Immature natural killer cell (primary cell): ENCODE results near the gene MAGEA11. TPM values are rescaled to one million over a fixed set of nuclear protein-coding genes. Genes with fewer than 3 reads are reported as not detected.
"Not testable (repeated sequence)": the region's sequence is repeated elsewhere in the genome, so short reads cannot be mapped to it uniquely, and the experiment has no call there.

Experiments
- DNase-seq, 3 donors: peaks; one replicate each; pipeline ENCODE4 v3.0.0; 2022; ENCODE audit warnings: mixed read lengths in 1 of 3
- H3K27ac Mint-ChIP-seq, 6 donors: one replicate each; pipeline ENCODE4 v1.8.0; 2020; ENCODE audit warnings: mixed read lengths in 6 of 6, mild to moderate bottlenecking in 5 of 6, inconsistent platforms in 4 of 6, moderate library complexity in 3 of 6
- H3K27me3 Mint-ChIP-seq, 3 donors: one replicate each; pipeline ENCODE4 v1.8.0; 2020 to 2021; ENCODE audit warnings: low read depth in 3 of 3, mild to moderate bottlenecking in 3 of 3, mixed read lengths in 3 of 3, moderate library complexity in 3 of 3, inconsistent platforms in 1 of 3
- H3K36me3 Mint-ChIP-seq, 3 donors: one replicate each; pipeline ENCODE4 v1.8.0; 2020; ENCODE audit warnings: mixed read lengths in 3 of 3, inconsistent platforms in 2 of 3, mild to moderate bottlenecking in 2 of 3
- H3K4me1 Mint-ChIP-seq, 2 donors: one replicate each; pipeline ENCODE4 v1.8.0; 2020; ENCODE audit warnings: inconsistent platforms in 2 of 2, mild to moderate bottlenecking in 2 of 2, mixed read lengths in 2 of 2, moderate library complexity in 1 of 2
- H3K4me3 Mint-ChIP-seq, 5 donors: one replicate each; pipeline ENCODE4 v1.8.0; 2020; ENCODE audit warnings: mild to moderate bottlenecking in 5 of 5, mixed read lengths in 5 of 5, inconsistent platforms in 3 of 5, moderate library complexity in 3 of 5
- H3K9me3 Mint-ChIP-seq, 6 donors: one replicate each; pipeline ENCODE4 v1.8.0; 2020; ENCODE audit warnings: mild to moderate bottlenecking in 6 of 6, mixed read lengths in 6 of 6, inconsistent platforms in 4 of 6, moderate library complexity in 3 of 6
- polyA plus RNA-seq, 3 donors: library from polyadenylated mRNA; unstranded; fragments of 300-500 nt; fragmentation: Illumina TruSeq; gene quantifications; one replicate each; pipeline ENCODE4 v1.2.3, GENCODE V29; 2021

The MAGEA11 gene
- polyA plus RNA-seq, 3 donors from 2014 or later: not detected

GRCh38 chrX:149699761-149700160 is 12.1 kb upstream of the MAGEA11 start:
- H3K9me3 Mint-ChIP-seq: no peaks in the 10 kb centered on the region

DNA sequence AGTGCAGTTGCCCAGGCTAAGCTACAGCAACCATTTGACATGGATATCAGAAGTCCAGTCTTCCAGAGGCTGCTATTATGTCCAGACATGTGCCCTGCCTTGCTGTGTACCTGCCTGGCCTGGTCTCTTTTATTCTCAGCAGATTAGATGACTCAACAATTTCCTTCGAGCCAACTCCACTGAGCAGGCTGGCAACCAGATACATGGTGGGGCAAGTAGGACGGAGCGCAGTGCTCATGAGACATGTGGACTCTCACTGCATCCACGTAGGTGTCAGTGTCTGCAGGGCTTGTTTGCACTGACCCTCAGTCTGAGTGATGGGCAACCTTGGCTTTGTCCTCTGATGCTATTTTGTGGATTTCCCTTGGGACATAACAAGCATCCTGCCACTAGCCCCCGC is 7.2 kb upstream of the MAGEA11 start:
- no peak for DNase-seq
- Mint-ChIP-seq H3K9me3 (no peaks in the 10 kb centered on the region), H3K27me3 (peaks cover 2 to 8% (median 5%) of the 10 kb centered on the region in 3 donors), H3K27ac (no peak overlapping the region), H3K36me3 (no peaks in the 10 kb centered on the region), H3K4me1 (no peaks in the 10 kb centered on the region), H3K4me3 (no peak overlapping the region)

More at GRCh38 chrX:149699761-149700160, 12.1 kb upstream of the MAGEA11 start:
- DNase-seq: no peak
- Mint-ChIP-seq H3K27ac (no peak overlapping the region), H3K36me3 (no peaks in the 10 kb centered on the region), H3K27me3 (peaks cover 4 to 11% (median 5%) of the 10 kb centered on the region in 3 donors), H3K4me3 (no peak overlapping the region), H3K4me1 (no peaks in the 10 kb centered on the region)

- H3K9me3 Mint-ChIP-seq: no peaks in the 10 kb centered on the region
- no peak overlapping the region for H3K4me3 Mint-ChIP-seq
- peaks cover 2 to 12% (median 5%) of the 10 kb centered on the region in 3 donors for H3K27me3 Mint-ChIP-seq
- no peaks in the 10 kb centered on the region for H3K36me3 Mint-ChIP-seq
- no peaks in the 10 kb centered on the region for H3K4me1 Mint-ChIP-seq
- no peak overlapping the region for H3K27ac Mint-ChIP-seq
- no peak for DNase-seq
Observed at GRCh38 chrX:149707147-149707901, 4.5 kb upstream of the MAGEA11 start.

- no peak overlapping the region for H3K27ac Mint-ChIP-seq
- no peaks in the 10 kb centered on the region for H3K9me3 Mint-ChIP-seq
- H3K36me3 Mint-ChIP-seq: no peaks in the 10 kb centered on the region
- DNase-seq: no peak
- H3K27me3 Mint-ChIP-seq: peaks cover 2 to 6% (median 3%) of the 10 kb centered on the region in 3 donors
- H3K4me1 Mint-ChIP-seq: no peaks in the 10 kb centered on the region
- H3K4me3 Mint-ChIP-seq: no peak overlapping the region
Observed at GRCh38 chrX:149712831-149713230, 971 bp downstream of the MAGEA11 start.

- H3K36me3 Mint-ChIP-seq: no peaks in the 10 kb centered on the region
- peaks cover 1 to 6% (median 2%) of the 10 kb centered on the region in 3 donors for H3K27me3 Mint-ChIP-seq
- no peaks in the 10 kb centered on the region for H3K9me3 Mint-ChIP-seq
- no peak overlapping the region for H3K27ac Mint-ChIP-seq
- no peak overlapping the region for H3K4me3 Mint-ChIP-seq
- no peaks in the 10 kb centered on the region for H3K4me1 Mint-ChIP-seq
- DNase-seq: no peak
Observed at GRCh38 chrX:149713279-149714050, 1.6 kb downstream of the MAGEA11 start.

GRCh38 chrX:149715468-149715867 is 3.6 kb downstream of the MAGEA11 start:
- no peaks in the 10 kb centered on the region for H3K9me3 Mint-ChIP-seq
- DNase-seq: no peak
- H3K4me1 Mint-ChIP-seq: no peaks in the 10 kb centered on the region
- H3K4me3 Mint-ChIP-seq: no peak overlapping the region
- H3K27me3 Mint-ChIP-seq: peaks cover 2 to 4% (median 2%) of the 10 kb centered on the region in 3 donors
- H3K36me3 Mint-ChIP-seq: no peaks in the 10 kb centered on the region
- H3K27ac Mint-ChIP-seq: no peak overlapping the region

GRCh38 chrX:149716632-149717031 is 4.8 kb downstream of the MAGEA11 start:
- H3K9me3 Mint-ChIP-seq: no peaks in the 10 kb centered on the region

DNA sequence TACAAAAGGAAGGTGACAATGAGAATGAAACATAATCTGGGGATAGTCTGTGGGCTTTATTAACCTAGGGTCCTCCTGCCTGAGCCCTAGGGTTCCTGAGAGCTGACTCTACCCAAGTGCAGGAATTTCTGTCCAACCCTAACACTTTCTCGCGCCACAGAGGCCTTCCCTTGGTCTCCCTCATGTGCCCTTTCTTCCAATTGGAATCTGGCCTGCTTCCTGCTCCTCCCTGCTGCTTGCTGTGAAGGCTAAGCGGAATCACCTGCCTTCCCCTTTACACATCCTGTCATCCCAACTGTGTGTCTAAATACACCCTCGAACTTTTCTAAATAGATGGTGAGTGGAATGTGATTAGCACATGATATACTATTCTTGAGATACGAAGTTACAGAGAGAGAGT is 5.9 kb downstream of the MAGEA11 start:
- Mint-ChIP-seq H3K27ac (no peak overlapping the region), H3K4me1 (no peaks in the 10 kb centered on the region), H3K36me3 (no peaks in the 10 kb centered on the region), H3K9me3 (no peaks in the 10 kb centered on the region), H3K27me3 (peaks cover 0 to 4% (median 2%) of the 10 kb centered on the region in 3 donors), H3K4me3 (no peak overlapping the region)
- DNase-seq: no peak

More at GRCh38 chrX:149716632-149717031, 4.8 kb downstream of the MAGEA11 start:
- H3K36me3 Mint-ChIP-seq: no peaks in the 10 kb centered on the region
- H3K4me1 Mint-ChIP-seq: no peaks in the 10 kb centered on the region
- H3K27ac Mint-ChIP-seq: no peak overlapping the region
- peaks cover 2 to 4% (median 2%) of the 10 kb centered on the region in 3 donors for H3K27me3 Mint-ChIP-seq
- DNase-seq: no peak
- no peak overlapping the region for H3K4me3 Mint-ChIP-seq

DNA sequence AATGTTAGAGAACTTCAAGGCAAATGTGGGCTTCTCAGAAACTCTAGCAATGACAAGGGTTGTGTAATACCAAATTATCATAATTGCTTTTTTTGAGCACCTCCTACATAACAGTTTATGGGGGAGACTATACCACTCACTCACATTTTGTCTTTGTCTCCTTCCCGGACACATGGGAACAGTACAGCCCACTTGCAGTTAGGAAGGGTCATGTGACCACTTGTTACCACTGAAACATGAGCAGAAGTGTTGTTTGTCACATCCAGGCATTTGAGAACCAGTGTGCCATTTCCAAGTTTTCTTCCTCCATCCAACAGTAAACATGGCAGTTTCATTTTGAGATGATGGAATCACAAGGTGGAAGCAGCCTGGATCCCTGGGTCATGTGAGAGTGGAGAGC is 6.9 kb downstream of the MAGEA11 start:
- Mint-ChIP-seq H3K4me1 (no peaks in the 10 kb centered on the region), H3K27ac (no peak overlapping the region), H3K4me3 (no peak overlapping the region), H3K9me3 (no peaks in the 10 kb centered on the region), H3K36me3 (no peaks in the 10 kb centered on the region), H3K27me3 (peaks cover 0 to 4% (median 2%) of the 10 kb centered on the region in 3 donors)
- DNase-seq: no peak

DNA sequence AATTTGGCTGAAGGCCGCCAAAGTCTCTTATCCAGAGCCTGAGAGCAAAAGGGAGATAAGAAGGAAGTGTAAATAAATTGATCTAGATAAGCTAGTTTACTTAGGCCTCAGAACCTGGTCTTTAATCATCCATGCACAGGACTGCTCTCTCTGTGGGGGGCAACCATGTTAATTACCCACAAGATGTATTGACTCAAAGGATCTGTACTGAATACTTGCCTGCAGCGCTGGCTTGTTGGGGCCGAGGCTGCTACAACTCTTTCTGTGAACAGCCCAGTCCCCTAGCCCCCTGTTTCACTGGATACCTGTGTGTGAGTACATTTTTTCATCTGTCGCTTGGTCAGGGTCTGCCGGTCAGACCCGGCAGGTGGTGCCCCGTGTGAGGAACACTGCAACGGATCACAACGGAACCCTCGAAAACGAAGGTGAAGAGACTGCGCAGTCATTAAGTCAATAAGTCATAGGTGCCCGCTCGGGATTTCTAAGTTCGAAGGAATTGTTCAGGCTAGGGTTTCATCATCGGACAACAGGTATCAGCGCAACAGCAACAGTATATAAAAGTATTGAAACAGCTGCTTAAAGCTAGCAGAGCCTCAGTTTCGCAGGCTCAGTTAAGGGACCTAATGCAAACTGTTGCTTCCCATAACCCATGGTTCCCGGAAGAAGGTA is 8.3 kb downstream of the MAGEA11 start:
- H3K36me3 Mint-ChIP-seq: no peaks in the 10 kb centered on the region
- no peak for DNase-seq
- no peak overlapping the region for H3K27ac Mint-ChIP-seq
- no peaks in the 10 kb centered on the region for H3K9me3 Mint-ChIP-seq
- H3K27me3 Mint-ChIP-seq: peaks cover 0 to 4% (median 2%) of the 10 kb centered on the region in 3 donors
- H3K4me1 Mint-ChIP-seq: no peaks in the 10 kb centered on the region
- no peak overlapping the region for H3K4me3 Mint-ChIP-seq

DNA sequence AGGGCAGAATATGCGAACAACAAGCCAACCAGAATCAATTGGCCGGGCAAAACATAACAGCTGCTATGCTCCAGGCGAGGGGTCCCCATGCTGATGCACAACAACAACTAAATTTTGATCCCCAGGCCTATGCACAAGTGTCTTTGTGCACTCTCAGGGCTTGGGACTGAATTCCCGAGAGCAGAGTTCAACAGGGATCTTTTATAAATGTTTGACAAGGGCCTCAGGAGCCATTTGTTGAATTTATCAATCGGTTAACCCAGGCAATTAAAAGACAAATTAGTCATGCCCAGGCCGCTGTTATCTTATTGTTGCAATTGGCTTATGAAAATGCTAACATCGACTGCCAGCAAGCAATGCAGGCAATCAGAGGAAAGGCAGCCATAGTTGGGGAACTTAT is 9.4 kb downstream of the MAGEA11 start:
- H3K9me3 Mint-ChIP-seq: not testable (repeated sequence)

DNA sequence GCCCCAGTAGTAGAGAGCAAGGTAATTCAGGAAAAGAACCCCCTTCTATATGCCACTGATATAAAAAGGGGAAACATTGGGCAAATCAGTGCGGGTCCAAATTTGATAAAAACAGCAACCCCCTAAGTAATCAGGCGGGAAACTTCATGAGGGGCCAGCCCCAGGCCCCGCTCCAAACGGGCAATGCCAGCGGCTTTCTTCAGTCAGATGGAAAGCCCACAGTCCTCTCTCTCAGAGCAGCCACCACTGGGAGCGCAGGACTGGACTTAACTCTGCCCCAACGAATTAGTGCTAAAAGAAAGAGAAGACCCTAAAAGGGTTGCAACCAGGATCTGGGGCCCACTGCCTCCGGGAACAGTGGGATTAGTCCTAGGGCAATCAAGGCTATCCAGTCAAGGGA is 9.9 kb downstream of the MAGEA11 start:
- Mint-ChIP-seq H3K9me3 (no peaks in the 10 kb centered on the region), H3K36me3 (no peaks in the 10 kb centered on the region), H3K4me3 (no peak overlapping the region), H3K4me1 (no peaks in the 10 kb centered on the region), H3K27ac (no peak overlapping the region), H3K27me3 (peaks cover 0 to 3% (median 2%) of the 10 kb centered on the region in 3 donors)
- no peak for DNase-seq

More for the DNA sequence above, 9.4 kb downstream of the MAGEA11 start:
- not testable (repeated sequence) for H3K27me3 Mint-ChIP-seq, DNase-seq, H3K4me1 Mint-ChIP-seq, H3K27ac Mint-ChIP-seq, H3K36me3 Mint-ChIP-seq, H3K4me3 Mint-ChIP-seq

DNA sequence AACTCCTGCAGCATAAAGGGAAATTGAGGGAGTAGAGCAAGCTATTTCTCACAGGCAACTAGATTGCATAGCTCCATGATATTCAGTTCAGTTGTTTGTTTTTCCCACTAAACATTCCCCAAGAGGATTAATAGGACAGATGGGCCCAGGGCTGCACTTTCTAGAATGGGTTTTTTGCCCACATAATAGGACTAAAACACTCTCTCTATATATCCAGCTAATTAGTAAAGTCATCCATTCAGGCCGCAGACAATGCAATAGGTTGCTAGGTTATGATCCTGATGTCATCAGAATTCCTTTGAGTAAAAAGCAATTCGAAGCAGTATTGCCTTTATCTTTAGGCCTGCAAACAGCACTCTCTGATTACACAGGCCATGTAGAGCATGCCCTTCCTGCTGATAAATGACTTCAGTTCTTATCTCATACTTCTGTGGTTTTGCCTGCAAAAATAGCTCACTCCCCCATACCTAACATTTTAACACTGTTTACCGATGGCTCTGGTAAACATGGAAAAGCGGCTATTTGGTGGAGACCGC is 11.8 kb downstream of the MAGEA11 start:
- H3K36me3 Mint-ChIP-seq, H3K27me3 Mint-ChIP-seq, H3K9me3 Mint-ChIP-seq, H3K27ac Mint-ChIP-seq, DNase-seq, H3K4me1 Mint-ChIP-seq, H3K4me3 Mint-ChIP-seq: not testable (repeated sequence)

DNA sequence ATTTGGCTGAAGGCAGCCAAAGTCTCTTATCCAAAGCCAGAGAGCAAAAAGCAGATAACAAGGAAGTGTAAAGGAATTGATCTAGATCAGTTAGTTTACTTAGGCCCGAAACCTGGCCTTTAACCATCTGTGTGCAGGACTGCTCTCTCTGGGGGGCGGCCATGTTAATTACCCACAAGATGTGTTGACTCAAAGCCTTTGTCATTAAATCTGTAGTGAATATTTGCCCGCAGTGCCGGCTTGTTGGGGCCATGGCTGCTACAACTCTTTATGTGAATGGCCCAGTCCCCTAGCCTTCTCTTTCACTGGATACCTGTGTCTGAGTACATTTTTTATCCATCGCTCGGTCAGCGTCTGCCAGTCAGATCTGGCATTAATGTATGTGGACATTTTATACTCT is 15.4 kb downstream of the MAGEA11 start:
- not testable (repeated sequence) for H3K27ac Mint-ChIP-seq, H3K4me1 Mint-ChIP-seq, DNase-seq, H3K9me3 Mint-ChIP-seq, H3K27me3 Mint-ChIP-seq, H3K36me3 Mint-ChIP-seq, H3K4me3 Mint-ChIP-seq
